K562 (cell line): Measurements from ENCODE around the gene ALK. TPM values are rescaled to one million over a fixed set of nuclear protein-coding genes. Genes with fewer than 3 reads are reported as not detected.

Source experiments
- ATAC-seq: fragments of 200-7000 bp; cut with Tn5 transposase; 3 replicates; pipeline ENCODE4 v1.9.1; 2020; ENCODE audit warnings: moderate library complexity
- BruUV-seq: library from RNA; stranded (reverse); fragments of 400-500 nt; replicated peaks from 2 replicates; lab custom pipeline; 2021; lab: Mats Ljungman, UMichigan
- CTCF ChIA-PET: fragments of 300-600 bp; formaldehyde crosslinking; extraction: SDS; loops from one replicate; lab custom pipeline; 2021; ENCODE audit warnings: low intra/inter-chr PET ratio; lab: Yijun Ruan, JAX
- POLR2A ChIA-PET: fragments of 300-600, 350-650 bp; sonication (Branson Sonifier 250); formaldehyde crosslinking; extraction: SDS; loops from one replicate; lab custom pipeline; 2021; ENCODE audit warnings: antibody characterized with exemption, inconsistent platforms; lab: Yijun Ruan, JAX
- DNase-seq, 4 experiments: peaks; one replicate each; pipeline versions ENCODE4 v3.0.0 to v3.0.0-alpha.2; 2011 to 2018; ENCODE audit warnings: low spot score in 3 of 4, mixed read lengths in 3 of 4; ENCODE audit errors: extremely low read depth in 1 of 4
- FAIRE-seq: peaks from 2 replicates; lab custom pipeline; 2011; peaks lifted over from hg19 to GRCh38; lab: Jason Lieb, UNC
- H2AFZ ChIP-seq: 2 replicates; pipeline ENCODE4 v1.6.0; 2011; ENCODE audit warnings: low read depth, low read length, control low read depth, inconsistent platforms
- H3K27ac ChIP-seq: fragments of 200-600 bp; 3 replicates; pipeline ENCODE4 v1.8.0; 2011; ENCODE audit warnings: low read depth, mild to moderate bottlenecking, control low read depth, inconsistent platforms, low read length, moderate library complexity, mixed read lengths; ENCODE audit errors: extremely low read depth
- H3K27me3 ChIP-seq, 2 experiments: fragments of 300-600 bp in 1 of 2; 2 replicates in 1 of 2; 3 replicates in 1 of 2; pipeline versions ENCODE4 v1.6.0 to v1.8.0; 2011; ENCODE audit warnings: inconsistent platforms in 2 of 2, low read length in 2 of 2, mild to moderate bottlenecking in 1 of 2, mixed read lengths in 1 of 2, moderate library complexity in 1 of 2; ENCODE audit not compliant: control insufficient read depth in 2 of 2, insufficient read depth in 2 of 2
- H3K36me3 ChIP-seq: fragments of 300-600 bp; 3 replicates; pipeline ENCODE4 v1.8.0; 2011; ENCODE audit warnings: mild to moderate bottlenecking, low read length, inconsistent platforms; ENCODE audit not compliant: control insufficient read depth, insufficient read depth
- H3K4me1 ChIP-seq, 2 experiments: fragments of 200-600 bp in 1 of 2; replicated peaks in 1 of 2; 2 replicates in 1 of 2; 3 replicates in 1 of 2; pipeline versions ENCODE4 v1.5.1 to v1.8.0; 2011; ENCODE audit warnings: inconsistent platforms in 2 of 2, low read length in 2 of 2, mild to moderate bottlenecking in 1 of 2, mixed read lengths in 1 of 2, moderate library complexity in 1 of 2; ENCODE audit not compliant: control insufficient read depth in 2 of 2, insufficient read depth in 2 of 2
- H3K4me2 ChIP-seq: 2 replicates; pipeline ENCODE4 v1.6.1; 2011; ENCODE audit warnings: low read length, control low read depth, inconsistent platforms, mixed read lengths; ENCODE audit not compliant: insufficient read depth
- H3K4me3 ChIP-seq: fragments of 200-600 bp; sonication (generic), shearing (Covaris generic); 2 replicates; pipeline ENCODE4 v1.5.1; 2016; ENCODE audit warnings: control low read depth, inconsistent platforms
- H3K79me2 ChIP-seq: fragments of 200-600 bp; 3 replicates; pipeline ENCODE4 v1.8.0; 2011; ENCODE audit warnings: low read length, inconsistent platforms; ENCODE audit not compliant: control insufficient read depth, insufficient read depth
- H3K9ac ChIP-seq, 2 experiments: 2 replicates each; pipeline versions ENCODE4 v1.6.0 to v1.6.1; 2011; ENCODE audit warnings: low read depth in 2 of 2, low read length in 2 of 2, control low read depth in 1 of 2, inconsistent platforms in 1 of 2, mild to moderate bottlenecking in 1 of 2, mixed read lengths in 1 of 2; ENCODE audit not compliant: insufficient read depth in 1 of 2
- H3K9me1 ChIP-seq: one replicate; pipeline ENCODE4 v1.6.0; 2011; ENCODE audit warnings: inconsistent platforms, mild to moderate bottlenecking, low read length, moderate library complexity; ENCODE audit not compliant: control insufficient read depth, insufficient read depth
- H3K9me3 ChIP-seq: replicated peaks from 2 replicates; pipeline ENCODE4 v1.5.1; 2011; ENCODE audit warnings: low read depth, low read length, inconsistent platforms; ENCODE audit not compliant: control insufficient read depth, insufficient read depth
- H4K20me1 ChIP-seq: replicated peaks from 2 replicates; pipeline ENCODE4 v1.6.1; 2011; ENCODE audit warnings: low read length, inconsistent platforms, mixed read lengths; ENCODE audit not compliant: control insufficient read depth, insufficient read depth
- C11orf30 ChIP-seq: fragments of 450-650 bp; IDR thresholded peaks from 2 replicates; pipeline ENCODE4 v1.6.1; 2016; ENCODE audit warnings: low read depth, mild to moderate bottlenecking
- CCNT2 ChIP-seq: IDR thresholded peaks from 2 replicates; pipeline ENCODE4 v1.6.1; 2011; ENCODE audit warnings: borderline replicate concordance, low read depth, mild to moderate bottlenecking, moderate library complexity, mixed read lengths, low read length; ENCODE audit not compliant: insufficient read length; ENCODE audit errors: extremely low read depth
- CHD2 ChIP-seq: IDR thresholded peaks from 2 replicates; pipeline ENCODE4 v1.6.1; 2011; ENCODE audit warnings: low read depth, low read length
- HNRNPUL1 ChIP-seq: fragments of 200-400 bp; formaldehyde crosslinking; IDR thresholded peaks from 2 replicates; pipeline ENCODE4 v1.6.1; 2017; ENCODE audit warnings: low read length
- KDM5B ChIP-seq: fragments of 200-600 bp; sonication (generic); IDR thresholded peaks from 2 replicates; pipeline ENCODE4 v1.6.1; 2012; ENCODE audit warnings: low read depth, mild to moderate bottlenecking, moderate library complexity, low read length, control low read depth, inconsistent platforms; ENCODE audit not compliant: insufficient replicate concordance
- MYC ChIP-seq, 2 experiments: fragments of 250-450 bp in 1 of 2; sonication (Bioruptor Pico) in 1 of 2; IDR thresholded peaks; 2 replicates each; pipeline versions ENCODE4 v1.5.1 to v1.6.1; 2012 to 2021; ENCODE audit warnings: low read depth in 2 of 2, borderline replicate concordance in 1 of 2, improper control_type of control experiment in 1 of 2, low read length in 1 of 2, mild to moderate bottlenecking in 1 of 2, moderate library complexity in 1 of 2
- TGIF2 ChIP-seq: sonication (generic); formaldehyde crosslinking; IDR thresholded peaks from 2 replicates; pipeline ENCODE4 v1.8.1; 2022; ENCODE audit warnings: mild to moderate bottlenecking, missing genetic modification reagents, moderate library complexity
- YY1 ChIP-seq, 3 experiments: IDR thresholded peaks; 2 replicates each; pipeline ENCODE4 v1.6.1; 2011; ENCODE audit warnings: low read length in 2 of 3, mild to moderate bottlenecking in 2 of 3, moderate library complexity in 2 of 3, borderline replicate concordance in 1 of 3, control low read depth in 1 of 3, low read depth in 1 of 3; ENCODE audit not compliant: insufficient read depth in 3 of 3, insufficient replicate concordance in 2 of 3, control insufficient read depth in 1 of 3, insufficient read length in 1 of 3; ENCODE audit errors: extremely low read depth in 1 of 3
- ZC3H4 ChIP-seq: sonication (generic); formaldehyde crosslinking; IDR thresholded peaks from 2 replicates; pipeline ENCODE4 v1.9.0; 2021; ENCODE audit warnings: missing genetic modification reagents, borderline replicate concordance
- ZNF197 ChIP-seq: fragments of 200-800 bp; sonication (Bioruptor generic); IDR thresholded peaks from 2 replicates; pipeline ENCODE4 v1.6.1; 2016; ENCODE audit warnings: low read depth, missing genetic modification characterization, missing compliant biosample characterization
- ZNF445 ChIP-seq: fragments of 250-450 bp; sonication (Bioruptor Pico); IDR thresholded peaks from 2 replicates; pipeline ENCODE4 v1.4.0; 2020; ENCODE audit warnings: low read depth, mild to moderate bottlenecking, moderate library complexity
- ZNF785 ChIP-seq: fragments of 250-450 bp; sonication (Bioruptor Pico); IDR thresholded peaks from 2 replicates; pipeline ENCODE4 v1.4.0; 2020; ENCODE audit warnings: mild to moderate bottlenecking
- WGBS: fragments of 100-300 bp; shearing (Covaris generic); methylation state at CpG from one replicate; pipeline ENCODE4 v1.1.6; 2016; ENCODE audit warnings: low coverage, mixed read lengths; ENCODE audit not compliant: insufficient coverage; ENCODE audit errors: missing lambda C conversion rate; 5-methylcytosine and 5-hydroxymethylcytosine counted together
- in situ Hi-C: fragments of 300-500 bp; cut with MboI; formaldehyde crosslinking; loops from 4 replicates; pipeline ENCODE4 v1.15.0; 2018; ENCODE audit warnings: inconsistent platforms, mixed read lengths
- intact Hi-C: fragments of 100-400 bp; cut with micrococcal nuclease; formaldehyde crosslinking; loops from 2 replicates; pipeline ENCODE4 v1.14.2; 2022
- polyA plus RNA-seq, 8 experiments: library from polyadenylated mRNA; depleted of rRNA in 4 of 8; stranded (reverse) in 5 of 8; unstranded in 3 of 8; fragments of >200 nt; fragmentation: Nextera tagmentation in 2 of 8; fragmentation: Illumina TruSeq in 1 of 8; extraction: Ambion mirVana in 2 of 8; extraction: Trizol in 1 of 8; gene quantifications; 2 replicates each; pipeline versions ENCODE4 v1.2.1 to v1.2.3, GENCODE V29; 2011 to 2014; ENCODE audit warnings: inconsistent platforms in 1 of 8, missing spikeins in 1 of 8
- total RNA-seq, 7 experiments: library from RNA; depleted of rRNA in 6 of 7; stranded (reverse); fragments of >200 nt in 6 of 7; fragmentation: Illumina TruSeq in 2 of 7; extraction: Trizol in 2 of 7; gene quantifications; 2 replicates each; pipeline versions ENCODE4 v1.2.1 to v1.2.3, GENCODE V29; 2011 to 2021; ENCODE audit warnings: low replicate concordance in 1 of 7
- TF ChIP-seq, protein P1 (sequence below): fragments of 450-650 bp; IDR thresholded peaks from 2 replicates; pipeline ENCODE4 v1.6.1; 2014; ENCODE audit warnings: low read depth, mild to moderate bottlenecking, moderate library complexity, borderline replicate concordance
- TF ChIP-seq, protein P2 (sequence below): fragments of 450-650 bp; IDR thresholded peaks from 2 replicates; pipeline ENCODE4 v1.6.1; 2018; ENCODE audit not compliant: partially characterized antibody

Gene ALK
- total and polyA plus RNA-seq, 9 of the 15 experiments (the other 6 are each of a cell fraction or from before 2014, with no cell fraction given), result not detected

DNA sequence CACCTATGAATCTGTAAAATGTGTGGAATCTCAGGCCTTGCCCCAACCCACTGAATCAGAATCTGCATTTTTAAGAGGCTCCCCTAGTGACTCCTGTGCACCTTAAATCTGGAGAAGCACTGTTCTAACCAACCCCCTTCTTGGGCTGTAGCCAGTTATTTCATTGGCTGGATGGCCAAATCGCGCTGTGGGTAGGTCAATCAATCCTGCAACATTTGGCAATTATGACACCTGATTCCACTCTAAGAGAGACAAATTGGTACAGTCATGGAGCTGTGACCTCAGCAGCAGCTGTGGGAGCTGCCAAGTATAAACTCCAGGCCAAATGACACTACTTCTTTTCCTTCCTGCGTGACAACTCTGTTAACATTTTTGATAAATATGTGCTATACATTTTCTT, 597.4 kb downstream of the ALK start (continued):
- no peak for TF ChIP-seq ZNF197
- TF ChIP-seq, protein P1, sequence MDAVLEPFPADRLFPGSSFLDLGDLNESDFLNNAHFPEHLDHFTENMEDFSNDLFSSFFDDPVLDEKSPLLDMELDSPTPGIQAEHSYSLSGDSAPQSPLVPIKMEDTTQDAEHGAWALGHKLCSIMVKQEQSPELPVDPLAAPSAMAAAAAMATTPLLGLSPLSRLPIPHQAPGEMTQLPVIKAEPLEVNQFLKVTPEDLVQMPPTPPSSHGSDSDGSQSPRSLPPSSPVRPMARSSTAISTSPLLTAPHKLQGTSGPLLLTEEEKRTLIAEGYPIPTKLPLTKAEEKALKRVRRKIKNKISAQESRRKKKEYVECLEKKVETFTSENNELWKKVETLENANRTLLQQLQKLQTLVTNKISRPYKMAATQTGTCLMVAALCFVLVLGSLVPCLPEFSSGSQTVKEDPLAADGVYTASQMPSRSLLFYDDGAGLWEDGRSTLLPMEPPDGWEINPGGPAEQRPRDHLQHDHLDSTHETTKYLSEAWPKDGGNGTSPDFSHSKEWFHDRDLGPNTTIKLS, result no peak
- no peak for TF ChIP-seq C11orf30

DNA sequence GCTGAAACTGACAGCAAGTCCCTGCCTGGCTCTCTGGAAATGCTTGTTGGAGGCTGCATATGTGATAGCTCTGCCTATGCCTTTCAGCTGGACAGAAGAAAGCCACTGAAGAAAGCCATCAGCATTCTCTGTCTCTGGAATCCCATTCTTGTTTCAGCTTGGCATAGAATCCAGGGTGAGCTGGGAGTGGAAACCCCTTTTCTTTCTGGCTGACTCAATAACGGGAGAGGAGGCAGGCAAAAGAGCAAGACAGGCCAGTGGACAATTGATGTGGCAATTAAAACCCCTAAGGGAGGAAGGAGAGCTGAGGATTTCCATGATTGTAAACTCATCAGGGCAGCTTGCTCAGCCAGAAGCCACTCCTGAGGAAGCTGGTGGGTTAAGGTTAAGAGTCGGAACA, 598.1 kb downstream of the ALK start:
- DNase-seq (no peak), ATAC-seq (no peak), FAIRE-seq (no peak)
- 0% methylated on average over 2 of the region's 2 CpGs for WGBS
- Histone ChIP-seq H3K36me3 (no peaks in the 10 kb centered on the region), H3K4me1 (no peaks in the 10 kb centered on the region), H3K4me2 (no peak overlapping the region), H2AFZ (no peak overlapping the region), H3K27me3 (peaks cover 0 to 4% of the 10 kb centered on the region in 2 experiments; a peak in 1 of 5 replicates), H3K27ac (no peak overlapping the region), H3K4me3 (no peak overlapping the region), H3K9me1 (no peaks in the 10 kb centered on the region), H3K9ac (no peak overlapping the region), H4K20me1 (no peaks in the 10 kb centered on the region), H3K79me2 (no peaks in the 10 kb centered on the region), H3K9me3 (no peaks in the 10 kb centered on the region)
- ChIA-PET CTCF (no interaction called here), POLR2A (interaction anchor here (0.7 to 1.5 kb wide), 4 partner anchors 9 to 705 kb away, joined by 3 to 5 read pairs (median 4); no protein-coding TSS in a partner anchor)
- BruUV-seq, result no TSS peak
- intact Hi-C loops, result no loop called here
- in situ Hi-C loops, result no loop called here
- TF ChIP-seq MYC (IDR thresholded peaks at IDR 0.05; ENCODE audit: low read depth, low read length) (no peak), MYC (CRISPR knock-in tag; IDR thresholded peaks at IDR 0.05; ENCODE audit: borderline replicate concordance, low read depth) (no peak), CHD2 (no peak), ZC3H4 (no peak), CCNT2 (no peak), KDM5B (no peak), TGIF2 (CRISPR knock-in tag) (no peak), ZNF785 (CRISPR knock-in tag) (no peak), YY1 (IDR thresholded peaks at IDR 0.05; ENCODE audit: borderline replicate concordance in 1 of 3, control insufficient read depth in 1 of 3, extremely low read depth in 1 of 3, insufficient read depth in 3 of 3, insufficient read length in 1 of 3, insufficient replicate concordance in 2 of 3, low read depth in 1 of 3, low read length in 2 of 3) (no peak), ZNF445 (no peak), HNRNPUL1 (no peak)
- TF ChIP-seq, protein P2, sequence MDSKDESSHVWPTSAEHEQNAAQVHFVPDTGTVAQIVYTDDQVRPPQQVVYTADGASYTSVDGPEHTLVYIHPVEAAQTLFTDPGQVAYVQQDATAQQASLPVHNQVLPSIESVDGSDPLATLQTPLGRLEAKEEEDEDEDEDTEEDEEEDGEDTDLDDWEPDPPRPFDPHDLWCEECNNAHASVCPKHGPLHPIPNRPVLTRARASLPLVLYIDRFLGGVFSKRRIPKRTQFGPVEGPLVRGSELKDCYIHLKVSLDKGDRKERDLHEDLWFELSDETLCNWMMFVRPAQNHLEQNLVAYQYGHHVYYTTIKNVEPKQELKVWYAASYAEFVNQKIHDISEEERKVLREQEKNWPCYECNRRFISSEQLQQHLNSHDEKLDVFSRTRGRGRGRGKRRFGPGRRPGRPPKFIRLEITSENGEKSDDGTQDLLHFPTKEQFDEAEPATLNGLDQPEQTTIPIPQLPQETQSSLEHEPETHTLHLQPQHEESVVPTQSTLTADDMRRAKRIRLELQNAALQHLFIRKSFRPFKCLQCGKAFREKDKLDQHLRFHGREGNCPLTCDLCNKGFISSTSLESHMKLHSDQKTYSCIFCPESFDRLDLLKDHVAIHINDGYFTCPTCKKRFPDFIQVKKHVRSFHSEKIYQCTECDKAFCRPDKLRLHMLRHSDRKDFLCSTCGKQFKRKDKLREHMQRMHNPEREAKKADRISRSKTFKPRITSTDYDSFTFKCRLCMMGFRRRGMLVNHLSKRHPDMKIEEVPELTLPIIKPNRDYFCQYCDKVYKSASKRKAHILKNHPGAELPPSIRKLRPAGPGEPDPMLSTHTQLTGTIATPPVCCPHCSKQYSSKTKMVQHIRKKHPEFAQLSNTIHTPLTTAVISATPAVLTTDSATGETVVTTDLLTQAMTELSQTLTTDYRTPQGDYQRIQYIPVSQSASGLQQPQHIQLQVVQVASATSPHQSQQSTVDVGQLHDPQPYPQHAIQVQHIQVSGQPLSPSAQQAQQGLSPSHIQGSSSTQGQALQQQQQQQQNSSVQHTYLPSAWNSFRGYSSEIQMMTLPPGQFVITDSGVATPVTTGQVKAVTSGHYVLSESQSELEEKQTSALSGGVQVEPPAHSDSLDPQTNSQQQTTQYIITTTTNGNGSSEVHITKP, result no peak
